Myocyte (in vitro differentiated cells): ENCODE data around the gene FOXK2. TPM values are rescaled to one million over a fixed set of nuclear protein-coding genes. Genes with fewer than 3 reads are reported as not detected.
A peak's percentile ranks its signal among the peaks of the same experiment; 100 is the strongest.
"Not testable (repeated sequence)": the region's sequence is repeated elsewhere in the genome, so short reads cannot be mapped to it uniquely, and the experiment has no call there.

Source experiments
- DNase-seq: peaks from one replicate; pipeline ENCODE4 v3.0.0-alpha.2; 2012; ENCODE audit warnings: low read depth
- total RNA-seq: library from RNA; depleted of rRNA; stranded (reverse); fragments of >200 nt; gene quantifications from 2 replicates; pipeline ENCODE4 v1.2.3, GENCODE V29; 2014

Gene FOXK2
- total RNA-seq, 1 donor from 2014 or later: 53.8 TPM

DNA sequence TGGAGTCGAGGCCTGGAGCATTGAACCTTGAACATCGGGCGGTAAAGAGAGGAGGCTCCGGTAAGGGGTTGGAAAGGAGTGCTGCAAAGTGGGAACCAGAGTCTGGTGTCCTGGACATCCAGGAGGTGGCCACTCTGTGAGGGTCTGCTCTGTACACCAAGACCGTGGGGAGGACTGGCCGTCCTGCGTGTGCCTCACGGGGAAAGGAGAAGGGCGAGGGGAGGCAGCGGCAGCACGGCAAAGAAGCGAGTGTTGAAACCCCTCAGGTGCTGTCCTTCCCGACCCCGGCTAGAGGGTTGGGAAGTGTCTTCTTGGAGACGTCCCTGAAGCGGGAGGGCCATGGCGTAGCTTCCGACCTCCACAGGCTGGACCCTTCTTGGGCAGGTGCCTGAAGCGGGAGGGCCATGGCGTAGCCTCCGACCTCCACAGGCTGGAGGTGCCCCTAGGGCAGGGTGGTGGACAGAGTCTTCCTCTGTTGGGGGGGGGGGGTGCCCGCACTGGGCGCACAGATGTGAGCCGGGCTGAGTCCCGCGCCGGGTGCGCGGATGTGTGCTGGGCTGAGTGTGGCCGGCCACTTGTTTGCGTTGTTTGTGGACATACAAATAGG, 42.0 kb downstream of the FOXK2 start:
- no peak for DNase-seq

GRCh38 chr17:82562718-82563220, 43.2 kb downstream of the FOXK2 start:
- not testable (repeated sequence) for DNase-seq

GRCh38 chr17:82563318-82563717, 43.8 kb downstream of the FOXK2 start:
- no peak for DNase-seq

- DNase-seq: not testable (repeated sequence)
Measured at GRCh38 chr17:82563745-82564144, 44.2 kb downstream of the FOXK2 start.

DNA sequence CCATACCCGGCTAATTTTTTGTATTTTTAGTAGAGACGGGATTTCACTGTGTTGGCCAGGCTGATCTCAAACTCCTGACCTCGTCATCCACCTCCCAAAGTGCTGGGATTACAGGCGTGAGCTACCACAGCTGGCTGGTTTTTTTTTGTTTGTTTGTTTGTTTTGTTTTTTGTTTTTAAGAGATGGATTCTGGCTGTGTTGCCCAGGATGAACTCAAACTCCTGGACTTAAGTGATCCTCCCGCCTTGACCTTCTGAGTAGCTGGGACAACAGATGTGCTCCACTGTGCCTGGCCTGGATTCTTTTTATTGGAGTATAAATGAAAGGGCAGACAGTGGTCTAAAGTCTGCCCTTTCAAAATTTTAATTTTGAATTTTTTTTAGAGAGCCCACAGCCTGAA, 44.7 kb downstream of the FOXK2 start:
- no peak for DNase-seq

GRCh38 chr17:82565551-82565950, 46.0 kb downstream of the FOXK2 start:
- peak; percentile 83 for DNase-seq

DNA sequence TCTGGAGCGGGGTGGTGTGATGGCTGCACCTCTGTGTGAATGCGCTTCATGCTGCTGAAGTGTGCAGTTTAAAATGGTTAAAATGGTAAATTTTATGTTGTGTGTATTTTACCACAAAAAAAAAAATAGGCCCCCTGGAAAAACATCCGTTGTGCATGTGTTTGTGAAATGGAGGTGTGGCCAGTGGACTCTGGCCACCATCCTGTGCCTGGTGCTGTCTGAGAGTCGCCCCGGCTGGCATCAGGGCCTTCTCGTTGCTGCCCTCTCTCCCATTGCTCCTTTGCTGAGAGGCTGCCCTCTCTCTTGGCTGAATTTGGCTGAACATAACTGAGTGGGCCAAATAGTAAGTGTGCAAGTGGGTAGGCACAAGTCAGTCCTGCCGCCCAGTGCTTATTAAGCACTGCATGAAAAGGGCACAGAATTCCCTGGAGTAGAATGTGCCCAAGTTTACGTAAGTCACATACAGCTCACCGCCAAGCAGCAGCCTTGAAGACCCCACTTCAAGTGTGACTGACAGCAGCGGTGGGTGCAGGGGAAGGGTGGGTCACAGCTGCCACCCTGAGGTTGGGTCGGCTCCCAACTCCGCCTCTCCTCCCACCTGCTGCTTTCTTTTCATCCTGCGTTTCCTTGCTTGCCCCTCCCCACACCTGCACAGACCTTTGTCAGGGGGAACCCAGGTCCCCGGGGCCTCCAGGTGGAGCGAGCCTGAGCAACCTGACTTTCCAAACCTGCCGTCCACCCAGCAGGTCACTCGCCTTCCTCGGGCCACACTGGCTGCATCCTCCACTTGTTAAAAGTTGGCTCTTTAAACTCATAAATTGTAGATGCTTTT, 46.8 kb downstream of the FOXK2 start:
- no peak for DNase-seq

DNA sequence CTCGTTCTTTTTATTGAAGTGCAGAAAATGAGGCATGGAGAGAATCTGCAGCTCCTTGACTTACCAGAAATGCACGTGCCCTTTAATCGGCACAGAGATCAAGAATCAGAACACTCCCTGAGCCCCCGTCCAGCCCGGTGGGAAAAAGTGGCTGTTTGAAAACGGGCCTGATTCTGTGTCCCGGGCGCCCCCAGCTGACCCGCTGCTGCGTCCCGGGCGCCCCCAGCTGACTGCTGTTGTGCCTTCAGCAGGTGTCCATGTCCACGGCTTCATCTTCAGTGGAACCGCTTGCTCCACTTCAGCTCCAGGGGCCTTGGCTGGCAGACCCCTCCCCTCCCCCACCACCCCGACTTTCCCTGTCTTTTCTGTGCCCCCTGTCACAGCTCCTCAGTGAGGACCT, 47.8 kb downstream of the FOXK2 start:
- no peak for DNase-seq

GRCh38 chr17:82568997-82569393, 49.5 kb downstream of the FOXK2 start:
- no peak for DNase-seq

GRCh38 chr17:82569621-82570020, 50.1 kb downstream of the FOXK2 start:
- DNase-seq: no peak

- no peak for DNase-seq
Measured at GRCh38 chr17:82570277-82570676, 50.7 kb downstream of the FOXK2 start.

- no peak for DNase-seq
Measured at GRCh38 chr17:82571855-82572254, 52.3 kb downstream of the FOXK2 start.

- no peak for DNase-seq
Measured at GRCh38 chr17:82574041-82574440, 54.5 kb downstream of the FOXK2 start.

- not testable (repeated sequence) for DNase-seq
Measured at GRCh38 chr17:82575581-82576221, 56.2 kb downstream of the FOXK2 start.

- DNase-seq: no peak
Measured at GRCh38 chr17:82577300-82577699, 57.8 kb downstream of the FOXK2 start.

DNA sequence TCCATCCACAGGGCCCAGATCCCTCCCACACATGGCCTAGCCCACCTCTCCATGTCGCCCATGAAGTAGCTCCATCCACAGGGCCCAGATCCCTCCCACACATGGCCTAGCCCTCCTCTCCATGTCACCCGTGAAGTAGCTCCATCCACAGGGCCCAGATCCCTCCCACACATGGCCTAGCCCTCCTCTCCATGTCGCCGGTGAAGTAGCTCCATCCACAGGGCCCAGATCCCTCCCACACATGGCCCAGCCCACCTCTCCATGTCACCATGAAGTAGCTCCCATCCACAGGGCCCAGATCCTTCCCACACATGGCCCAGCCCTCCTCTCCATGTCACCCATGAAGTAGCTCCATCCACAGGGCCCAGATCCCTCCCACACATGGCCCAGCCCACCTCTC, 60.4 kb downstream of the FOXK2 start:
- DNase-seq: not testable (repeated sequence)

GRCh38 chr17:82582213-82582612, 62.7 kb downstream of the FOXK2 start:
- DNase-seq: no peak

- DNase-seq: no peak
Measured at GRCh38 chr17:82582709-82583108, 63.2 kb downstream of the FOXK2 start.

DNA sequence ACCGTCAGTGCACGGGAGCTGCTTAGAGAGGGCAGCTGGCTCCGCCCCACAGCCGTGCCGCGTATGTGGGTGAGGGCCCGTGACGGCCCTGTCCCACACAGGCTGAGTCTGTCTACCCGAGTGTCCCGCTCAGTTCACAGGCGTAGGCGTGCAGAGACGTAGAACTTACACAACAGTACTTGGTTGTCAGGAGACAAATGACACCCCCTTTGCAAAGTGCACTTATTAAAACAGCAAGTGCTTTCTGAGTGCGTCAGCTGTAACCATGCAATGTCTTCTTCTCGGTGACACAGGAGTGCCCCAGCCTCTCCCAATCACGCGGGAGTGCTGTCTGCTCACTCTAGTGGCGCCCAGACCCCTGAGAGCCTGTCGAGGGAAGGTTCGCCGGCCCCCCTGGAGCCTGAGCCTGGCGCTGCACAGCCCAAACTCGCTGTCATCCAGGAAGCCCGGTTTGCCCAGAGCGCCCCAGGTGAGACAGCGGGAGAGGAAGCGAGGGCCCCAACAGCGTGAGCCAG, 64.2 kb downstream of the FOXK2 start:
- DNase-seq: no peak

- not testable (repeated sequence) for DNase-seq
Measured at GRCh38 chr17:82585935-82586575, 66.5 kb downstream of the FOXK2 start.

GRCh38 chr17:82586576-82587233, 67.2 kb downstream of the FOXK2 start:
- DNase-seq: no peak
